Effector CD4-positive, alpha-beta T cell (primary cell): Measurements from ENCODE around the gene USP17L25. TPM values are rescaled to one million over a fixed set of nuclear protein-coding genes. Genes with fewer than 3 reads are reported as not detected.
"Not testable (repeated sequence)": the region's sequence is repeated elsewhere in the genome, so short reads cannot be mapped to it uniquely, and the experiment has no call there.

ENCODE experiments used
- DNase-seq: peaks from one replicate; pipeline ENCODE4 v3.0.0-alpha.2; 2020
- total RNA-seq: gene quantifications from one replicate; lab custom pipeline; 2026; lab: John Stamatoyannopoulos, UW

The USP17L25 gene
- not detected for total RNA-seq

- DNase-seq, result not testable (repeated sequence)
These were observed at the start of gene USP17L25 for GRCh38 chr4:9329611-9330010. USP17L25 (plus strand) TSS chr4:9329911; CDS start chr4:9329911, 0 bp downstream.

GRCh38 chr4:9324191-9324590 lies 5.5 kb upstream of the USP17L25 start:
- DNase-seq, result not testable (repeated sequence)

GRCh38 chr4:9324865-9325264 lies 4.8 kb upstream of the USP17L25 start, which contains the start of gene USP17L24:
USP17L24 (plus strand) TSS chr4:9325165; CDS start chr4:9325165, 0 bp downstream.
- DNase-seq, result not testable (repeated sequence)

- DNase-seq, result not testable (repeated sequence)
These were observed 4.6 kb downstream of the USP17L25 start, which contains the start of gene USP17L26 for GRCh38 chr4:9334358-9334757. USP17L26 (plus strand) TSS chr4:9334658; CDS start chr4:9334658, 0 bp downstream.

- DNase-seq, result not testable (repeated sequence)
These were observed 9.4 kb downstream of the USP17L25 start, which contains the start of gene USP17L5 for GRCh38 chr4:9339103-9339502. USP17L5 (plus strand) TSS chr4:9339403; CDS start chr4:9339403, 0 bp downstream.

- DNase-seq, result not testable (repeated sequence)
These were observed 14.1 kb downstream of the USP17L25 start, which contains the start of gene USP17L27 for GRCh38 chr4:9343848-9344247. USP17L27 (plus strand) TSS chr4:9344148; CDS start chr4:9344148, 0 bp downstream.

- DNase-seq, result not testable (repeated sequence)
These were observed 18.9 kb downstream of the USP17L25 start, which contains the start of gene USP17L28 for GRCh38 chr4:9348593-9348992. USP17L28 (plus strand) TSS chr4:9348893; CDS start chr4:9348893, 0 bp downstream.

- DNase-seq, result not testable (repeated sequence)
These were observed 21.2 kb downstream of the USP17L25 start for GRCh38 chr4:9350866-9351265.

- DNase-seq, result not testable (repeated sequence)
These were observed 23.6 kb downstream of the USP17L25 start, which contains the start of gene USP17L29 for GRCh38 chr4:9353338-9353737. USP17L29 (plus strand) TSS chr4:9353638; CDS start chr4:9353638, 0 bp downstream.

GRCh38 chr4:9362829-9363228 lies 33.1 kb downstream of the USP17L25 start, which contains the start of gene USP17L30:
USP17L30 (plus strand) TSS chr4:9363129; CDS start chr4:9363129, 0 bp downstream.
- not testable (repeated sequence) for DNase-seq

- DNase-seq, result not testable (repeated sequence)
These were observed 50.2 kb downstream of the USP17L25 start for GRCh38 chr4:9379881-9380280.
